ENCODE measurements around the gene RTP4.
A peak's percentile ranks its signal among the peaks of the same experiment; 100 is the strongest.

RTP4 gene, protein sequence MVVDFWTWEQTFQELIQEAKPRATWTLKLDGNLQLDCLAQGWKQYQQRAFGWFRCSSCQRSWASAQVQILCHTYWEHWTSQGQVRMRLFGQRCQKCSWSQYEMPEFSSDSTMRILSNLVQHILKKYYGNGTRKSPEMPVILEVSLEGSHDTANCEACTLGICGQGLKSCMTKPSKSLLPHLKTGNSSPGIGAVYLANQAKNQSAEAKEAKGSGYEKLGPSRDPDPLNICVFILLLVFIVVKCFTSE

DNA sequence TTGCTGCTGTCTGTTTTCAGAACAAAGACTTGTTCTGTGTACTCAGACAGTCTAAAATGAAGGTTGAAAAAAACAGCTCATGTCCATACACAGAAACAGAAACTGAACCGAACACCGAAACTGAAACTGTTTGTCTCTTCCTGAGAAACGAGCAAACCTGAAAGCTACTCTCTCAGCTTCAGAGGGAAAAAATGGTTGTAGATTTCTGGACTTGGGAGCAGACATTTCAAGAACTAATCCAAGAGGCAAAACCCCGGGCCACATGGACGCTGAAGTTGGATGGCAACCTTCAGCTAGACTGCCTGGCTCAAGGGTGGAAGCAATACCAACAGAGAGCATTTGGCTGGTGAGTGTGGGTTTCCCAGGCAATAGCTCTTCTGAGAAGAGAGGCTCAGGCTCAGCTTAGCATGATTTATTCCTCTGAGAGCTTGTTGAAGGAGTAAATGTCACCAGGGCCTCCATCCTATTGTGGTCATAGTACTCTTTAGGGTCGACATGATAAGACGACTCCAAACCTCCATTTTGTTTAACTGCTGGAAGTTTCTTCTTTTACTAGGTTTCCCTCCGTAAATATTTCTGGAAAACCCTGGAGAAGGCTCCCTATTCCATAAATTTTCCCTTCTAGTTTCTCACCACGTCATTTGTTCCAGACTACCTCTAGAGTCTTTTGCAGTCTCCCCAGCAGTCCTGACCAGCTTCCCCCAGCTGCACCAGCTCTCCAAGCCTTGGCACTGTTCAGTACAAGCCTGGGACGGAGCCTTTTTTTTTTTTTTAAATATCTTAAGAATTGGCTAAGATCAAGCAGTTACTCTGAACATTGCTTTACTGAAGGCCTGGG lies at the start of gene RTP4:
Gene RTP4, plus strand, starts transcription at position 135 of the 838 bp plus-strand sequence. Its CDS starts 57 bp downstream, at position 192.
- TF ChIP-seq, protein P1, sequence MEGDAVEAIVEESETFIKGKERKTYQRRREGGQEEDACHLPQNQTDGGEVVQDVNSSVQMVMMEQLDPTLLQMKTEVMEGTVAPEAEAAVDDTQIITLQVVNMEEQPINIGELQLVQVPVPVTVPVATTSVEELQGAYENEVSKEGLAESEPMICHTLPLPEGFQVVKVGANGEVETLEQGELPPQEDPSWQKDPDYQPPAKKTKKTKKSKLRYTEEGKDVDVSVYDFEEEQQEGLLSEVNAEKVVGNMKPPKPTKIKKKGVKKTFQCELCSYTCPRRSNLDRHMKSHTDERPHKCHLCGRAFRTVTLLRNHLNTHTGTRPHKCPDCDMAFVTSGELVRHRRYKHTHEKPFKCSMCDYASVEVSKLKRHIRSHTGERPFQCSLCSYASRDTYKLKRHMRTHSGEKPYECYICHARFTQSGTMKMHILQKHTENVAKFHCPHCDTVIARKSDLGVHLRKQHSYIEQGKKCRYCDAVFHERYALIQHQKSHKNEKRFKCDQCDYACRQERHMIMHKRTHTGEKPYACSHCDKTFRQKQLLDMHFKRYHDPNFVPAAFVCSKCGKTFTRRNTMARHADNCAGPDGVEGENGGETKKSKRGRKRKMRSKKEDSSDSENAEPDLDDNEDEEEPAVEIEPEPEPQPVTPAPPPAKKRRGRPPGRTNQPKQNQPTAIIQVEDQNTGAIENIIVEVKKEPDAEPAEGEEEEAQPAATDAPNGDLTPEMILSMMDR (IDR thresholded peaks at IDR 0.05; ENCODE audit: insufficient read depth, low read depth, low read length, missing control alignments): no peak
- peak; percentile 44 for DNase-seq (ENCODE audit: low read depth)
- H3K4me3 ChIP-seq (ENCODE audit: low read length): no peak within 1 kb of the TSS

DNA sequence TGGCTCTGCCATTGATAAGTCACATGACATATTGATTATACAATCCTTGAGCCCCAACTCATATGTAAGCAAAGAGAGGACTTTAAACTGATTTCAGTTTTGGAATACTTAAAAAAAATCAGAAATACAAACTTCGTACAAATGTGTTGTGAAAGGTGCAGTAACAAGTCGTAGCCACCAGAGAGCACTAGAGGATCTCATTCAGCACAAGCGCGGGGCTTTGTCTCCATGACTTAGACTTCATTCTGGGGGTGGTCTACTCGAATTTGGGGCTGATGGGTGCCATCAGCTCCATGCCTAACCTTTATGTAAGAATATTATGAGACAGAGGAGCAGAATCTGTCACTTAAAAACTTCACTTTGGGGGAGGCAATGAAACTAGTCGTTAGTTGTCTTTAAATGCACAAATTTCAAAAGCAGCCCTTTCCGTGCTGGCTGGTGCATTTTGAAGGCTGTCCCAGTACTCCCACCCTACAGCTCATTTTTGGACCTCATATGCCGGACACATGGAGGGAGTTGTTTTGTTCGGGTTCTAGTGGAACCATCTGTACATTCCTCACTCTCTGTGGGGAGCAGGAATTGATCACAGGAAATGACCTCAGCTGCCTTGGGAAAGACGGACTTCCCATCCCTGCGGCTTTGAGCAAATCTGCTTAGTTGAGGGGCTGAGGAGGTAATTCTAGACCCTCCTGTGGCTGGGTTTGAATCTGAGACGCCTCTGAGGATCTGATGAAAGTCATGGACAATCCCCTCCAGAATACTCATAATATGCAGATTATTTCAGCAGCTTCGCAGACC lies 49.2 kb upstream of the RTP4 start:
- no peak overlapping the region for H3K4me3 ChIP-seq (ENCODE audit: low read length)
- peak; percentile 56 for DNase-seq (ENCODE audit: low read depth)
- TF ChIP-seq, protein P1 (IDR thresholded peaks at IDR 0.05; ENCODE audit: insufficient read depth, low read depth, low read length, missing control alignments): peak; percentile 83

- TF ChIP-seq, protein P1 (IDR thresholded peaks at IDR 0.05; ENCODE audit: insufficient read depth, low read depth, low read length, missing control alignments): peak; percentile 95
- H3K4me3 ChIP-seq (ENCODE audit: low read length): no peak overlapping the region
- DNase-seq (ENCODE audit: low read depth): peak; percentile 68
These were observed 48.4 kb upstream of the RTP4 start for GRCh38 chr3:187319699-187320302.

- no peak for DNase-seq (ENCODE audit: low read depth)
- H3K4me3 ChIP-seq (ENCODE audit: low read length): no peak overlapping the region
- TF ChIP-seq, protein P1 (IDR thresholded peaks at IDR 0.05; ENCODE audit: insufficient read depth, low read depth, low read length, missing control alignments): no peak
These were observed 46.4 kb upstream of the RTP4 start for GRCh38 chr3:187321766-187322165.

DNA sequence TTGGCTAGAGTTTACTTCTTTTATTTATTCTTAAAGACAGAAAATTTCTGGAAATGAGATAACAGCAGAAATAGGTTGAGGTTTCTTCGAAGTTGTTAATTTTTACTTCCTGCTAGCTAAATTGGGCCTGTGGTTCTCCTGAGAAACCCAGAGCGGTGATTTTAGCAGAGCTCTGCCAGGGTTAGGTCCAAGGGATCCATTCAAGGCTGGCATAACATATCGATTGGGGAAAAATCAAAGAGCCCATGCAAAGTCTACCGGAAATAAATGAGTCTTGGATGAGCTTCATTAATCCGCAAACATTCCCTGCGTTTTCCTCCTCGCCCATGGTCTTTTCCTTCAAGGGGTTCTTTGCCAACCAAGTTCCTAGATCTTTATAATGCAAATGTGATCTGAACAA lies 45.9 kb upstream of the RTP4 start:
- H3K4me3 ChIP-seq (ENCODE audit: low read length): no peak overlapping the region
- DNase-seq (ENCODE audit: low read depth): no peak
- TF ChIP-seq, protein P1 (IDR thresholded peaks at IDR 0.05; ENCODE audit: insufficient read depth, low read depth, low read length, missing control alignments): no peak

- TF ChIP-seq, protein P1 (IDR thresholded peaks at IDR 0.05; ENCODE audit: insufficient read depth, low read depth, low read length, missing control alignments): no peak
- H3K4me3 ChIP-seq (ENCODE audit: low read length): no peak overlapping the region
- no peak for DNase-seq (ENCODE audit: low read depth)
These were observed 45.1 kb upstream of the RTP4 start for GRCh38 chr3:187323091-187323490.

Data from epithelial cell of esophagus (primary cell).